H1 (cell line): ENCODE measurements around the gene CDKL5. TPM values are rescaled to one million over a fixed set of nuclear protein-coding genes. Genes with fewer than 3 reads are reported as not detected.

Experiments used
- CTCF ChIA-PET: fragments of 300-600 bp; sonication (Branson Sonifier 250); formaldehyde crosslinking; loops from one replicate; lab custom pipeline; 2021; ENCODE audit not compliant: partially characterized antibody; lab: Charles Lee
- POLR2A ChIA-PET: fragments of 300-600 bp; sonication (Branson Sonifier 250); formaldehyde crosslinking; loops from one replicate; lab custom pipeline; 2021; ENCODE audit warnings: inconsistent platforms; ENCODE audit not compliant: partially characterized antibody; lab: Charles Lee
- DNase-seq, 2 experiments: peaks; one replicate each; pipeline versions ENCODE4 v3.0.0 to v3.0.0-alpha.2; 2010 to 2022; ENCODE audit warnings: low spot score in 2 of 2, low read depth in 1 of 2, mixed read lengths in 1 of 2
- FAIRE-seq: peaks from 2 replicates; lab custom pipeline; 2011; peaks lifted over from hg19 to GRCh38; lab: Jason Lieb, UNC
- H2AFZ ChIP-seq: 2 replicates; pipeline ENCODE4 v1.8.1; 2012; ENCODE audit warnings: low read length, inconsistent platforms
- H2AK5ac ChIP-seq: 2 replicates; pipeline ENCODE4 v1.6.1; 2013; ENCODE audit warnings: low read depth, low read length
- H2BK120ac ChIP-seq: replicated peaks from 2 replicates; pipeline ENCODE3; 2013; ENCODE audit warnings: low read depth, low read length, inconsistent platforms
- H2BK12ac ChIP-seq: 2 replicates; pipeline ENCODE4 v1.6.1; 2013; ENCODE audit warnings: low read depth, low read length
- H2BK15ac ChIP-seq: 2 replicates; pipeline ENCODE4 v1.6.1; 2013; ENCODE audit warnings: low read length
- H2BK20ac ChIP-seq: 2 replicates; pipeline ENCODE4 v1.6.1; 2013; ENCODE audit warnings: low read length
- H2BK5ac ChIP-seq: 2 replicates; pipeline ENCODE4 v1.6.1; 2013; ENCODE audit warnings: low read depth, low read length
- H3K14ac ChIP-seq: 2 replicates; pipeline ENCODE4 v1.6.1; 2013; ENCODE audit warnings: inconsistent platforms; ENCODE audit not compliant: insufficient read length
- H3K18ac ChIP-seq: 2 replicates; pipeline ENCODE4 v1.6.1; 2013; ENCODE audit warnings: low read length; ENCODE audit errors: extremely low read depth
- H3K23ac ChIP-seq: 2 replicates; pipeline ENCODE4 v1.6.1; 2013; ENCODE audit warnings: inconsistent platforms; ENCODE audit not compliant: insufficient read length
- H3K23me2 ChIP-seq: 2 replicates; pipeline ENCODE4 v1.6.1; 2013; ENCODE audit warnings: low read depth, low read length
- H3K27ac ChIP-seq: 2 replicates; pipeline ENCODE4 v1.6.1; 2011; ENCODE audit warnings: low read depth, low read length, inconsistent platforms
- H3K27me3 ChIP-seq, 4 experiments: replicated peaks in 1 of 4; 1 replicate in 1 of 4; 2 replicates in 3 of 4; pipeline versions ENCODE4 v1.6.1 to v1.8.1; 2011 to 2013; ENCODE audit warnings: low read length in 3 of 4, mild to moderate bottlenecking in 3 of 4, inconsistent platforms in 2 of 4, mixed read lengths in 2 of 4, moderate library complexity in 1 of 4; ENCODE audit not compliant: control insufficient read depth in 3 of 4, insufficient read depth in 3 of 4; ENCODE audit errors: extremely low read depth in 1 of 4
- H3K36me3 ChIP-seq, 4 experiments: 2 replicates each; pipeline versions ENCODE4 v1.6.1 to v1.8.1; 2011 to 2013; ENCODE audit warnings: mild to moderate bottlenecking in 4 of 4, low read length in 3 of 4, moderate library complexity in 2 of 4, control low read depth in 1 of 4, inconsistent platforms in 1 of 4; ENCODE audit not compliant: insufficient read depth in 4 of 4, control insufficient read depth in 2 of 4
- H3K4ac ChIP-seq: replicated peaks from 2 replicates; pipeline ENCODE3; 2013; ENCODE audit warnings: low read length, low read depth, mixed read lengths, inconsistent platforms; ENCODE audit not compliant: insufficient read length
- H3K4me1 ChIP-seq, 4 experiments: replicated peaks in 1 of 4; 1 replicate in 1 of 4; 2 replicates in 3 of 4; pipeline versions ENCODE4 v1.6.1 to v1.8.1; 2011 to 2013; ENCODE audit warnings: low read length in 3 of 4, inconsistent platforms in 2 of 4, mixed read lengths in 1 of 4; ENCODE audit not compliant: insufficient read depth in 4 of 4, control insufficient read depth in 3 of 4
- H3K4me2 ChIP-seq, 2 experiments: 2 replicates each; pipeline versions ENCODE4 v1.6.1 to v1.8.1; 2011 to 2013; ENCODE audit warnings: low read depth in 2 of 2, low read length in 2 of 2, control low read depth in 1 of 2, inconsistent platforms in 1 of 2, mild to moderate bottlenecking in 1 of 2; ENCODE audit not compliant: insufficient read depth in 1 of 2
- H3K4me3 ChIP-seq, 4 experiments: fragments of 200-600, 300-600 bp in 1 of 4; sonication (generic), shearing (Covaris generic), sonication (Bioruptor Twin) in 1 of 4; 2 replicates each; pipeline versions ENCODE4 v1.5.1 to v1.8.1; 2011 to 2016; ENCODE audit warnings: low read length in 4 of 4, low read depth in 3 of 4, control low read depth in 2 of 4, inconsistent platforms in 2 of 4, mild to moderate bottlenecking in 2 of 4, mixed read lengths in 1 of 4, moderate library complexity in 1 of 4; ENCODE audit not compliant: insufficient read depth in 2 of 4; ENCODE audit errors: extremely low read depth in 1 of 4
- H3K56ac ChIP-seq: replicated peaks from 2 replicates; pipeline ENCODE3; 2013; ENCODE audit warnings: low read depth, mild to moderate bottlenecking, mixed read lengths, low read length, inconsistent platforms; ENCODE audit not compliant: insufficient read length
- H3K79me1 ChIP-seq: 2 replicates; pipeline ENCODE4 v1.6.1; 2013; ENCODE audit warnings: low read depth, low read length, control low read depth
- H3K79me2 ChIP-seq, 2 experiments: 2 replicates each; pipeline versions ENCODE4 v1.6.1 to v1.8.1; 2012 to 2013; ENCODE audit warnings: low read length in 2 of 2, mild to moderate bottlenecking in 2 of 2, inconsistent platforms in 1 of 2; ENCODE audit not compliant: insufficient read depth in 2 of 2, control insufficient read depth in 1 of 2
- H3K9ac ChIP-seq, 4 experiments: replicated peaks in 1 of 4; 1 replicate in 1 of 4; 2 replicates in 3 of 4; pipeline versions ENCODE4 v1.6.1 to v1.8.1; 2011 to 2013; ENCODE audit warnings: low read depth in 3 of 4, low read length in 3 of 4, control low read depth in 2 of 4, mild to moderate bottlenecking in 2 of 4, moderate library complexity in 2 of 4, inconsistent platforms in 1 of 4; ENCODE audit errors: extremely low read depth in 1 of 4
- H3K9me3 ChIP-seq, 2 experiments: 2 replicates each; pipeline versions ENCODE4 v1.6.1 to v1.8.1; 2012 to 2013; ENCODE audit warnings: mild to moderate bottlenecking in 2 of 2, moderate library complexity in 2 of 2, control low read depth in 1 of 2, inconsistent platforms in 1 of 2, low read depth in 1 of 2, low read length in 1 of 2, mixed read lengths in 1 of 2; ENCODE audit not compliant: insufficient read depth in 2 of 2
- H4K20me1 ChIP-seq, 2 experiments: replicated peaks in 1 of 2; 2 replicates each; pipeline versions ENCODE3 to v1.8.1; 2011 to 2013; ENCODE audit warnings: inconsistent platforms in 2 of 2, low read length in 2 of 2, mild to moderate bottlenecking in 1 of 2; ENCODE audit not compliant: insufficient read depth in 2 of 2, control insufficient read depth in 1 of 2
- H4K5ac ChIP-seq: 2 replicates; pipeline ENCODE4 v1.6.1; 2013; ENCODE audit warnings: low read length, low read depth, mixed read lengths, inconsistent platforms; ENCODE audit not compliant: insufficient read length
- H4K8ac ChIP-seq: 2 replicates; pipeline ENCODE4 v1.8.0; 2013; ENCODE audit warnings: mild to moderate bottlenecking, moderate library complexity, low read length, inconsistent platforms; ENCODE audit not compliant: insufficient read depth; ENCODE audit errors: extremely low read depth
- H4K91ac ChIP-seq: replicated peaks from 2 replicates; pipeline ENCODE3; 2013; ENCODE audit warnings: low read length, mixed read lengths, inconsistent platforms; ENCODE audit not compliant: insufficient read length
- ATF2 ChIP-seq: IDR thresholded peaks from 2 replicates; pipeline ENCODE4 v1.6.1; 2012; ENCODE audit warnings: low read length, inconsistent platforms
- EZH2 ChIP-seq: fragments of 200-600 bp; sonication (generic); IDR thresholded peaks from 2 replicates; pipeline ENCODE4 v1.7.1; 2012; ENCODE audit warnings: low read depth, mild to moderate bottlenecking, moderate library complexity, low read length, inconsistent platforms; ENCODE audit not compliant: severe bottlenecking
- GTF2F1 ChIP-seq: IDR thresholded peaks from 2 replicates; pipeline ENCODE4 v1.6.1; 2012; ENCODE audit warnings: low read depth, low read length, improper control_type of control experiment, borderline replicate concordance
- SIN3A ChIP-seq, 2 experiments: IDR thresholded peaks in 1 of 2; conservative IDR thresholded peaks in 1 of 2; 2 replicates each; pipeline ENCODE4 v1.6.1; 2011 to 2012; ENCODE audit warnings: low read length in 2 of 2, improper control_type of control experiment in 1 of 2, low read depth in 1 of 2, mild to moderate bottlenecking in 1 of 2
- SP1 ChIP-seq: IDR thresholded peaks from 2 replicates; pipeline ENCODE4 v1.6.1; 2011; ENCODE audit warnings: low read depth, low read length
- SRF ChIP-seq: IDR thresholded peaks from 2 replicates; pipeline ENCODE4 v1.6.1; 2011; ENCODE audit warnings: mild to moderate bottlenecking, low read depth, low read length, moderate library complexity
- WGBS, 2 experiments: shearing (Covaris generic) in 1 of 2; methylation state at CpG; one replicate each; pipeline versions ENCODE4 v1.1.6 to v1.1.7; 2013 to 2015; ENCODE audit warnings: low lambda C conversion rate in 2 of 2, mixed read lengths in 2 of 2, inconsistent platforms in 1 of 2, low coverage in 1 of 2, missing lambda C conversion rate in 1 of 2; ENCODE audit not compliant: insufficient replicate concordance in 2 of 2, insufficient coverage in 1 of 2, insufficient read length in 1 of 2; ENCODE audit errors: extremely low coverage in 1 of 2, missing lambda C conversion rate in 1 of 2; 5-methylcytosine and 5-hydroxymethylcytosine counted together
- polyA plus RNA-seq, 7 experiments: library from polyadenylated mRNA; depleted of rRNA in 3 of 7; stranded (reverse) in 5 of 7; unstranded in 2 of 7; fragments of >200 nt in 5 of 7; fragments of 200-250 nt in 2 of 7; gene quantifications; 1 replicate in 5 of 7; 2 replicates in 1 of 7; 4 replicates in 1 of 7; pipeline versions ENCODE4 v1.2.1 to v1.2.3, GENCODE V29; 2011 to 2013; ENCODE audit warnings: missing spikeins in 2 of 7, mixed read lengths in 2 of 7
- total RNA-seq: library from RNA; stranded (reverse); fragmentation: NEBNext Ultra II Directional; extraction: Animal tissue kit (Norgen Biotek cat#: 25700); gene quantifications from 2 replicates; pipeline ENCODE4 v1.2.1, GENCODE V29; 2021

The CDKL5 gene
- total and polyA plus RNA-seq, 2 of the 8 experiments (the other 6 are each of a cell fraction or from before 2014, with no cell fraction given) = 5.5 to 15.6 TPM

- WGBS, 2 experiments = 100% methylated on average over 1 of the region's 1 CpG; no CpG with 5 or more reads in 1 of the 2 experiments
- FAIRE-seq (no peak), DNase-seq (no peak)
- Histone ChIP-seq H2BK5ac (no peak overlapping the region), H2BK120ac (no peak overlapping the region), H2BK12ac (no peak overlapping the region), H3K23ac (no peak overlapping the region), H4K20me1 (peaks cover 0 to 1% of the 10 kb centered on the region in 2 experiments), H3K79me2 (peaks cover 0 to 5% of the 10 kb centered on the region in 2 experiments; a peak in 1 of 4 replicates), H4K91ac (no peak overlapping the region), H2BK15ac (no peak overlapping the region), H3K27me3 (no peaks in the 10 kb centered on the region), H2AFZ (no peak overlapping the region), H3K23me2 (no peaks in the 10 kb centered on the region), H3K56ac (no peak overlapping the region), H3K4me1 (no peaks in the 10 kb centered on the region), H3K9ac (no peak overlapping the region), H2AK5ac (no peak overlapping the region), H4K8ac (no peak overlapping the region), H2BK20ac (no peak overlapping the region), H3K27ac (no peak overlapping the region), H3K79me1 (no peaks in the 10 kb centered on the region), H3K14ac (no peak overlapping the region), H3K4ac (no peak overlapping the region), H4K5ac (no peak overlapping the region), H3K4me3 (no peak overlapping the region), H3K9me3 (no peaks in the 10 kb centered on the region), H3K36me3 (no peaks in the 10 kb centered on the region), H3K4me2 (no peak overlapping the region), H3K18ac (no peak overlapping the region)
- TF ChIP-seq ATF2 (no peak), SP1 (no peak), GTF2F1 (no peak), SRF (no peak), EZH2 (no peak), SIN3A (conservative IDR thresholded peaks at IDR 0.05 in 1 of 2, IDR thresholded peaks at IDR 0.05 in 1 of 2; ENCODE audit: low read depth in 1 of 2, low read length in 2 of 2) (no peak)
- CTCF ChIA-PET = no interaction called here
- POLR2A ChIA-PET = no interaction called here
These were observed 132.5 kb downstream of the CDKL5 start for GRCh38 chrX:18557879-18558278.
